ENCODE data around the gene SEZ6. TPM values are rescaled to one million over a fixed set of nuclear protein-coding genes. Genes with fewer than 3 reads are reported as not detected.
A peak's percentile ranks its signal among the peaks of the same experiment; 100 is the strongest.

The SEZ6 gene
- total RNA-seq, 1 donor from 2014 or later, result not detected

- no peak for DNase-seq (ENCODE audit: extremely low spot score in 2 of 2)
- H3K9me3 ChIP-seq, result no peaks in the 10 kb centered on the region
- no peaks in the 10 kb centered on the region for H3K4me1 ChIP-seq
- H3K4me3 ChIP-seq, result no peak overlapping the region
- TF ChIP-seq POLR2A (IDR thresholded peaks at IDR 0.05), result no peak
- no peak for TF ChIP-seq POLR2AphosphoS5 (IDR thresholded peaks at IDR 0.05; ENCODE audit: insufficient read depth in 1 of 2, low read depth in 1 of 2)
- TF ChIP-seq CTCF (IDR thresholded peaks at IDR 0.05), result no peak
- H3K27ac ChIP-seq, result no peak overlapping the region
- no peaks in the 10 kb centered on the region for H3K36me3 ChIP-seq
- intact Hi-C loops (cut with DNase I), result no loop called here
- no peaks in the 10 kb centered on the region for H3K27me3 ChIP-seq
These were observed 45.4 kb downstream of the SEZ6 start for GRCh38 chr17:28960256-28961061.

GRCh38 chr17:28959471-28959871 lies 46.4 kb downstream of the SEZ6 start:
- Histone ChIP-seq H3K27me3 (no peaks in the 10 kb centered on the region), H3K4me3 (no peak overlapping the region), H3K4me1 (no peaks in the 10 kb centered on the region), H3K27ac (no peak overlapping the region), H3K9me3 (no peaks in the 10 kb centered on the region), H3K36me3 (no peaks in the 10 kb centered on the region)
- DNase-seq (ENCODE audit: extremely low spot score in 2 of 2), result no peak
- no peak for TF ChIP-seq CTCF (IDR thresholded peaks at IDR 0.05)
- no peak for TF ChIP-seq POLR2A (IDR thresholded peaks at IDR 0.05)
- no peak for TF ChIP-seq POLR2AphosphoS5 (IDR thresholded peaks at IDR 0.05; ENCODE audit: insufficient read depth in 1 of 2, low read depth in 1 of 2)
- intact Hi-C loops (cut with DNase I), result no loop called here

- TF ChIP-seq POLR2A (IDR thresholded peaks at IDR 0.05) (no peak), CTCF (IDR thresholded peaks at IDR 0.05) (no peak), POLR2AphosphoS5 (IDR thresholded peaks at IDR 0.05; ENCODE audit: insufficient read depth in 1 of 2, low read depth in 1 of 2) (no peak)
- intact Hi-C loops (cut with DNase I), result no loop called here
- peak in 1 of 2 donors; percentile 67 for DNase-seq (ENCODE audit: extremely low spot score in 2 of 2)
- no peaks in the 10 kb centered on the region for H3K9me3 ChIP-seq
- H3K4me1 ChIP-seq, result no peaks in the 10 kb centered on the region
- no peaks in the 10 kb centered on the region for H3K36me3 ChIP-seq
- H3K27me3 ChIP-seq, result no peaks in the 10 kb centered on the region
- no peak overlapping the region for H3K27ac ChIP-seq
- no peak overlapping the region for H3K4me3 ChIP-seq
These were observed 46.9 kb downstream of the SEZ6 start for GRCh38 chr17:28958820-28959455.

- no peak for DNase-seq (ENCODE audit: extremely low spot score in 2 of 2)
- TF ChIP-seq POLR2AphosphoS5 (IDR thresholded peaks at IDR 0.05; ENCODE audit: insufficient read depth in 1 of 2, low read depth in 1 of 2), result no peak
- TF ChIP-seq POLR2A (IDR thresholded peaks at IDR 0.05), result no peak
- no peak for TF ChIP-seq CTCF (IDR thresholded peaks at IDR 0.05)
These were observed 47.9 kb downstream of the SEZ6 start for GRCh38 chr17:28957992-28958355.

More at GRCh38 chr17:28957992-28958355, 47.9 kb downstream of the SEZ6 start:
- intact Hi-C loops (cut with DNase I), result no loop called here
- Histone ChIP-seq H3K36me3 (no peaks in the 10 kb centered on the region), H3K4me3 (no peak overlapping the region), H3K27ac (no peak overlapping the region), H3K9me3 (no peaks in the 10 kb centered on the region), H3K27me3 (no peaks in the 10 kb centered on the region), H3K4me1 (peaks cover 6% of the 10 kb centered on the region)

Data from vagina (tissue), 2 donors.